Natural killer cell (primary cell): ENCODE results near the gene TBXA2R. TPM values are rescaled to one million over a fixed set of nuclear protein-coding genes. Genes with fewer than 3 reads are reported as not detected.

Experiments used
- ATAC-seq, 3 donors: fragments of 150-1000 bp in 2 of 3; fragments of 200-7000 bp in 1 of 3; cut with Tn5 transposase; 1 replicate in 1 of 3; 2 replicates in 2 of 3; pipeline ENCODE4 v1.10.0; 2021; ENCODE audit warnings: mild to moderate bottlenecking in 2 of 3, moderate library complexity in 2 of 3
- DNase-seq, 2 donors: peaks; one replicate each; pipeline versions ENCODE4 v3.0.0 to v3.0.0-alpha.2; 2013 to 2021; ENCODE audit warnings: mixed read lengths in 1 of 2
- H3K27ac ChIP-seq: one replicate; pipeline ENCODE4 v1.5.1; 2013; ENCODE audit warnings: mild to moderate bottlenecking, low read length
- H3K27me3 ChIP-seq: one replicate; pipeline ENCODE4 v1.6.1; 2013; ENCODE audit warnings: low read length; ENCODE audit not compliant: control insufficient read depth, insufficient read depth
- H3K36me3 ChIP-seq: one replicate; pipeline ENCODE4 v1.6.1; 2013; ENCODE audit warnings: low read length; ENCODE audit not compliant: control insufficient read depth, insufficient read depth
- H3K4me1 ChIP-seq: one replicate; pipeline ENCODE4 v1.6.1; 2013; ENCODE audit warnings: low read length; ENCODE audit not compliant: control insufficient read depth, insufficient read depth
- H3K4me3 ChIP-seq: one replicate; pipeline ENCODE4 v1.5.1; 2013; ENCODE audit warnings: low read length
- H3K9me3 ChIP-seq: one replicate; pipeline ENCODE4 v1.6.1; 2013; ENCODE audit warnings: low read length; ENCODE audit not compliant: control insufficient read depth, insufficient read depth
- H3K27ac Mint-ChIP-seq, 2 donors: one replicate each; pipeline ENCODE4 v1.8.0; 2022; ENCODE audit warnings: mild to moderate bottlenecking in 2 of 2, mixed read lengths in 2 of 2, moderate library complexity in 1 of 2
- H3K27me3 Mint-ChIP-seq, 2 donors: one replicate each; pipeline ENCODE4 v1.8.0; 2022; ENCODE audit warnings: low read depth in 2 of 2, mixed read lengths in 2 of 2
- H3K36me3 Mint-ChIP-seq: one replicate; pipeline ENCODE4 v1.8.0; 2022; ENCODE audit warnings: mixed read lengths
- H3K4me1 Mint-ChIP-seq, 2 donors: one replicate each; pipeline ENCODE4 v1.8.0; 2022; ENCODE audit warnings: mixed read lengths in 2 of 2
- H3K4me3 Mint-ChIP-seq: one replicate; pipeline ENCODE4 v1.8.0; 2022; ENCODE audit warnings: mild to moderate bottlenecking, moderate library complexity, mixed read lengths
- H3K9me3 Mint-ChIP-seq, 2 donors: one replicate each; pipeline ENCODE4 v1.8.0; 2022; ENCODE audit warnings: mixed read lengths in 2 of 2
- CTCF ChIP-seq: fragments of 200-600 bp; IDR thresholded peaks from one replicate; pipeline ENCODE4 v1.8.0; 2022; ENCODE audit warnings: antibody characterized with exemption
- WGBS: methylation state at CpG from one replicate; pipeline ENCODE4 v1.1.7; 2013; ENCODE audit warnings: missing lambda C conversion rate; ENCODE audit not compliant: insufficient coverage; 5-methylcytosine and 5-hydroxymethylcytosine counted together
- intact Hi-C: fragments of 100-400 bp; cut with micrococcal nuclease; formaldehyde crosslinking; loops from one replicate; pipeline ENCODE4 v1.14.2; 2022
- total RNA-seq, 4 donors: library from RNA; stranded (reverse); fragments of 120-200 nt in 1 of 4; gene quantifications; one replicate each; pipeline versions ENCODE4 v1.2.3 to v1.2.4, GENCODE V29; 2013 to 2022

The TBXA2R gene
- total RNA-seq, 3 donors from 2014 or later (not counting 1 experiment from before 2014, with no cell fraction given), result 1.4 to 2.1 (median 2.1) TPM

GRCh38 chr19:3627351-3627723 is 20.7 kb upstream of the TBXA2R start:
- H3K27ac Mint-ChIP-seq, result peak overlapping the region; percentile 96 to 99
- ATAC-seq, result no peak
- no peaks in the 10 kb centered on the region for H3K36me3 Mint-ChIP-seq
- Histone ChIP-seq H3K27ac (peak overlapping the region; percentile 94), H3K4me3 (peak overlapping the region; percentile 72), H3K4me1 (peaks cover 27% of the 10 kb centered on the region), H3K36me3 (peaks cover 10% of the 10 kb centered on the region), H3K9me3 (no peaks in the 10 kb centered on the region), H3K27me3 (no peaks in the 10 kb centered on the region)
- intact Hi-C loops, result loop anchor here (2.0 kb wide), 1 partner anchor 55 kb away; the partner anchor contains the start of gene HMG20B
- H3K27me3 Mint-ChIP-seq, result no peaks in the 10 kb centered on the region
- TF ChIP-seq CTCF, result no peak
- no peaks in the 10 kb centered on the region for H3K9me3 Mint-ChIP-seq
- peaks cover 17 to 29% of the 10 kb centered on the region in 2 donors for H3K4me1 Mint-ChIP-seq
- DNase-seq, result no peak
- 59% methylated on average over 6 of the region's 7 CpGs for WGBS
- H3K4me3 Mint-ChIP-seq, result no peak overlapping the region

GRCh38 chr19:3626473-3627350 is 20.0 kb upstream of the TBXA2R start, which contains the start of gene CACTIN:
CACTIN (minus strand) TSS chr19:3626790; CDS start chr19:3626762, 28 bp downstream.
- intact Hi-C loops, result loop anchor here (2.0 kb wide), 1 partner anchor 54 kb away; the partner anchor contains the start of gene HMG20B

GRCh38 chr19:3625996-3626472 is 19.4 kb upstream of the TBXA2R start:
- H3K4me1 Mint-ChIP-seq, result peaks cover 17 to 29% of the 10 kb centered on the region in 2 donors
- no peaks in the 10 kb centered on the region for H3K27me3 Mint-ChIP-seq
- peaks cover 17% of the 10 kb centered on the region for H3K36me3 ChIP-seq
- TF ChIP-seq CTCF, result no peak
- ATAC-seq, result no peak
- no peaks in the 10 kb centered on the region for H3K9me3 ChIP-seq
- H3K27ac Mint-ChIP-seq, result peak overlapping the region; percentile 96 to 99
- peaks cover 27% of the 10 kb centered on the region for H3K4me1 ChIP-seq
- WGBS, result 2% methylated on average over 21 of the region's 21 CpGs
- H3K27me3 ChIP-seq, result no peaks in the 10 kb centered on the region
- H3K4me3 ChIP-seq, result peak overlapping the region; percentile 72
- peak overlapping the region; percentile 34 for H3K27ac ChIP-seq
- intact Hi-C loops, result loop anchor here (2.0 kb wide), 1 partner anchor 53 kb away; the partner anchor contains the start of gene HMG20B
- DNase-seq, result no peak
- no peaks in the 10 kb centered on the region for H3K36me3 Mint-ChIP-seq
- H3K4me3 Mint-ChIP-seq, result peak overlapping the region; percentile 99
- no peaks in the 10 kb centered on the region for H3K9me3 Mint-ChIP-seq

More at GRCh38 chr19:3626473-3627350, 20.0 kb upstream of the TBXA2R start, which contains the start of gene CACTIN:
- H3K27ac Mint-ChIP-seq, result peak within 1 kb of the TSS; percentile 96 to 99
- no peak for TF ChIP-seq CTCF
- no peaks in the 10 kb centered on the region for H3K27me3 Mint-ChIP-seq
- H3K4me3 Mint-ChIP-seq, result peak within 1 kb of the TSS; percentile 99
- peak within 1 kb of the TSS; percentile 94 for H3K27ac ChIP-seq
- H3K4me1 Mint-ChIP-seq, result peaks cover 17 to 29% of the 10 kb centered on the region in 2 donors
- no peaks in the 10 kb centered on the region for H3K9me3 Mint-ChIP-seq
- H3K36me3 ChIP-seq, result peaks cover 14% of the 10 kb centered on the region
- peaks cover 27% of the 10 kb centered on the region for H3K4me1 ChIP-seq
- ATAC-seq (peak; percentile 96 to 99 (median 97)), DNase-seq (peak; percentile 97 to 99)
- H3K27me3 ChIP-seq, result no peaks in the 10 kb centered on the region
- H3K9me3 ChIP-seq, result no peaks in the 10 kb centered on the region
- peak within 1 kb of the TSS; percentile 72 for H3K4me3 ChIP-seq
- no peaks in the 10 kb centered on the region for H3K36me3 Mint-ChIP-seq
- WGBS, result under 1% methylated on average over 78 of the region's 80 CpGs
